IPS DF 4.7 (cell line): Measurements from ENCODE around the gene TECRL.
A peak's percentile ranks its signal among the peaks of the same experiment; 100 is the strongest.

Experiments used
- DNase-seq: peaks from one replicate; pipeline ENCODE4 v3.0.0-alpha.2; 2013; ENCODE audit warnings: low spot score; ENCODE audit errors: extremely low read depth

Gene TECRL, protein sequence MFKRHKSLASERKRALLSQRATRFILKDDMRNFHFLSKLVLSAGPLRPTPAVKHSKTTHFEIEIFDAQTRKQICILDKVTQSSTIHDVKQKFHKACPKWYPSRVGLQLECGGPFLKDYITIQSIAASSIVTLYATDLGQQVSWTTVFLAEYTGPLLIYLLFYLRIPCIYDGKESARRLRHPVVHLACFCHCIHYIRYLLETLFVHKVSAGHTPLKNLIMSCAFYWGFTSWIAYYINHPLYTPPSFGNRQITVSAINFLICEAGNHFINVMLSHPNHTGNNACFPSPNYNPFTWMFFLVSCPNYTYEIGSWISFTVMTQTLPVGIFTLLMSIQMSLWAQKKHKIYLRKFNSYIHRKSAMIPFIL

DNA sequence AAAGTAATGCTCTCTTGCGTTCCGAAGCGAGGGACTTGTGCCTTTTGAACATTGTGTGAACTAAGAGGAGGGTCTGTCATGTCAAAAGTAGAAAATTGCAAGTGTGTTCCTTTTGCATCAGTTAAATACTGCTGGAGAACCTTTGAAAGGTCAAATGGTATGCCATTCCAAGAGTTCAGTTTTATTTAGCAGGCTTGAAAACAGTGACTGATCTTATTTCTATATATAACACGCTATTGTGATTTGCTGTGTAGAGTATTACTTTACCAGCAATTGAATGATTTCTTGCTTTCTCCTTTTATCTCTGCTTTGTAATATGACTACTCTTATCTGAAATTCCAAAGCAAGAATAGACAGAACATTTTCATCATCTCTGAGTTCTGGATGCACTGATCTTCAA, at the start of gene TECRL:
TECRL (minus strand) TSS at position 151 of the 400 bp plus-strand sequence; CDS start at position 52, 99 bp downstream.
- DNase-seq = no peak

DNA sequence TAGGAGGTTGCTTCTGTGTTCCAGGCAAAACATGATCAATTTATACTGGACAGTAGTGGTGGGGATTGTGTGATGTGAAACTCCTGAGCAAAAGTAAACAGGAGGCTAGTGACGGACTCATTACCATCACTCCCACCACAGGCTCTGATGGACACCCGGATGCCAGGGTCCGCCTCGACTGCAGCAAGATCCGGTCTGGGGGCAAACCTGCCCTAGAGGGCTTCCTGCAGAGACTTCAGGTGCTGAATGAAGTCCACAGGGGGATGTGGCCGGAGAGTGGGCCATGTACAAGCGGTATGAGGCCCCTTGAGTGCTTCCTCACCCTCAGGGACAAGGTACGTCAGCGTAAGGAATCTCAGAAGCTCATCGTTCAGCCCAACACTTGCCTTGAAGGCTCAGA, 23.4 kb upstream of the TECRL start:
- DNase-seq = no peak

DNA sequence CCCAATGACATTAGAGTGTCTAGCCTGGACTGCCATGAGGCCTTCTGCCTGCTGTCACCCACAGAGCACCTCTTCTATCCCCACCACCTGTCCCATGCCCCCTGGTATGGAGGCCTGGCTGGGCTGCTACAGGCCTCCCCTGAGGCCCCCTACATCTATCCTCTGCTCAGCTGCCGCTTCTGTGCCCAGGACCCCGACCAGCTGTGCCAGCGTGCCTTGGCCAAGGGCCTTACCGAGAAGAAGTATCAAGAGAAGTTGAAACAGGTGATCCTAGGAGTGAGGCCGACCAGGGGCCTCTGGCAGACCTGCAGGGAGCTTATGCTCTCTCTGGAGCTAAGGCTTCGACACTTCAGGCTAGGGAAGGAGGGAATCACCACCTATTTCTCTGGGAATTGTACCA, 21.7 kb upstream of the TECRL start:
- no peak for DNase-seq

DNA sequence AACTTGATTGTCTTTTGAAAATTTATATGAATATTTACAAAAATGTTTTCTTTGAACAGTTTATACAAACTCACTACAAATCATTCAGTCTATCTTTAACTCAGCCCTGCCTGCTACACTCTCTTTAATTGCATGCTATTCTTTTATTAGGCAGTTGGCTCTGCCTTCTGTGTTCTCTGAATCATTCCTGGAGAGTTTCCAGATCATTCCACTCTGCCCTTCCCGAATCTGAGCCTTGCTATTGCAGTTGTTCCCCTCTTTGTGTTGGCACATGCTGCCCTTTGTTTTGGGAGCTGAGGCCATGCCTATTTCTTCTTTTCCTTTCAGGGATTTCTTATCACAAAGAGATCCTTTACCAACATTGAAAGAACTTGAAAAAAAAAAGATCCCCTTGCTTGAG, 8.7 kb upstream of the TECRL start:
- no peak for DNase-seq

DNA sequence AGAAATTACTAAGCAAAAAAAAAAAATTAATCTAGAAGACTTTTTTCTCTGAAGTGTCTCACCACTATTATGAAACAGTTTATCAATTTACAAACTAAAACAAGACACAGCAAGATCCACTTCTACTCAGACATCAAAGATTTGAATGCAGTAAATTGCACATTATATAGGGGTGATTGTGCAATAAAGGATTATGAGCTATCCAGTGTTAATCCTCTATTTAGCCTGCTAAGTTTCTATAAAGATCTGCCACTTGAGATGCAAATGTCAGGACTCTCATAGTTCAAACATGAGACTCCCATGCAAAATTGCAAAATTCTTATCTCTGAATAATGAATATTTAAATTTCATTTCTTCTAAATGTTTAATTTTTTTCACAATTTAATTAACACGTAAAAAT, 2.2 kb downstream of the TECRL start:
- DNase-seq = no peak

DNA sequence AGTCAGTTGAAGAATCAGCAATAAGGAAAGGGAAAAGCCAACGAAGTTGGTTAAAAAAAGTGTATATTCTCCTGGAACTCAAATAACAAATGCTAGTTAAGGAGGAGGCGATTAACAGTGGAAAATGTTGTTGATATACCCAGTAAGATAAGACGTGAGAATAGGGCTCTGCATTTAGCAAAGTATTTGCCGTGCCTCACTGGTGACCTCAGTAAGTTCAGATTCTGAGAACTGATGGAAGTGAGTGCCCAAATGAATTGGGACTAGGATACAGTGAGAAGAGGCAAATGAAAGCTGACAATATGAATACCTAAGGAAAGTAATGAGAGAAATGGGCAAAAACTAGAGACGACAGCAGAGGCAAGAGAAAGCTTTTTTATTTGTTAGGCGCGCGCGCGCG, 3.5 kb downstream of the TECRL start:
- DNase-seq = no peak

DNA sequence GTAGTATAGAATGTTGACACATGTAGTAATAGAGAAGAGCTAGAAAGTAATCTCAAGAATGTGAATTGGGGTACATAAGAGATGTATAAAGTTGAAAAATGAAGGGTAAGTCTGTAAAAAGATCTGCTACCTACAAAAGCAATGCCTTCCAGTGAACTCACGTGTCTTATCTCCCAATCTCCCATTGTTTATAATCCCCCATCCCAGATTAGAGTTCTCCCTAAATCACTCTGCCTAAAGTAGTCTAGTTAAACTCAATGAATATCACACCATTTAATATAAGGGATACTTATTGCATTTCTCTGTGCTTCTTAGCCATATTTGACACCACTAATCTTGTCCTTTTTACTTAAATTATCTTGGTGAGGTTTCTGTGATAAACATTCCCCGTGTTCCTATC, 6.6 kb downstream of the TECRL start:
- DNase-seq = no peak

DNA sequence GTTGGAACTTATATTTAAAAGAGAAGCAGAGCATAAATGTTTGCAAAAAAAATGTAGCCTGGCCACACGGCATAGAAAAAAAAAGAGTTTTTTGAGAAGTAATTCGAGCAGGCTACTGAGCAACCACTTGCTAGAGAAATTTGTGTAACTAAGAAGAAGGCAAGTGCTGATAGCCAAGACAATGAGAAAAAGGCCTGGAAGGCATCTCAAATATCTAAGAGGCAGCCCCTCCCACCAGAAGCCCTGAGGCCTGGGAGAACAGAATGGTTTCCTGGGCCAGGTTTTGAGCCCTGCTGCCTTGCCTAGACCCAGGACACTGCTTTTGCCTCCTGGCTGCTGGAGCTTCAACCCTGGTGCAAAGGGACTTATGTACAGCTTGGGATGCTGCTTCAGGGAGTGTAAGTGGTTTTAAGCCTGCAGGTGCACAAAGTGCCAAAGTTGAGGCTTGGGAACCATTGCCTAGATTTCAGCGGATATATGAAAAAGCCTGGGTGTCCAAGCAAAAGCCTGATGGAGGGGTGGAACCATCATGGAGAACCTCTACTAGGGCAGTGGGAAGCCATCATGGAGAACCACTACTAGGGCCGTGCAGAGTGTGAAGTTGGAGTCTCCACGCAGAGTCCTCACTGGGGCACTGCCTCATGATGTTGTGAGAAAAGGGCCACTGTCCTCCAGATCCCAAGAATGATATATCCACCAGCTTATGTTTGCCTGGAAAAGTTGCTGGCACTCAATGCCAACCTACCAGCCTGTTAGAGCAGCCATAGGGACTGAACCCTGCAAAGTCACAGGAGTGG, 9.7 kb downstream of the TECRL start:
- DNase-seq = peak; percentile 3

DNA sequence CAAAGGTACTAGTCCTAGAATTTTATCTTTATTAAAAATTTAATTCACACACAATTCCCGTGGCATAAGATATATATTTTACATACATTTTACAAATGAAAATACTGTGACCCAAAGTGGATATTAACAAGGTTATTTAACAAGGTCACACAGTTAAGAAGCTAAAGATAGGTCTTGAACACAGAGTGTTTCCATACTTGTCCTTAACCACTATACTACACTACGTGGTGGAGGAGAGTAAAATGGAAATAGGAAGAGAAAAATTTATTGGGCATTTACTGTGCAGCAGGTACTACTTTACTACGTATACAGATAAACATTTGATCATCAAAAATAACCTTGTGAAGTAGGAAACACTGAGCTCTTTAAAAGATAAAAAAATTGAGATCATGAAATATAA, 14.8 kb downstream of the TECRL start:
- DNase-seq = no peak

DNA sequence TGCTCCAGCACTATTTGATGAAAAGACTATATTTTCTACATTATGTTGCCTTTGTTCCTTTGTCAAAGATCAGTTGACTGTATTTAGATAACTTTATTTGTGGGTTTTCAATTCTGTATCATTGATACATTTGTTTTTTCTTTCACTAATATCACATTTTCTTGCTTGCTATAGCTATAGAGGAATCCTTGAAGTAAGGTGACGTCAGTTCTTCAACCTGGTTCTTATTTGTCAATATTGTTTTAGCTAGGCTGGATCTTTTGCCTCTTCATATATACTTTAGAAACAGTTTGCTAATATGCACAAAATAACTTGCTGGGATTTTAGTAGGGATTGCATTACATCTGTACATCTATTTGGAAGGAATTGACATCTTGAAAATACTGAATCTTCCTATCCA, 21.0 kb downstream of the TECRL start:
- DNase-seq = no peak

DNA sequence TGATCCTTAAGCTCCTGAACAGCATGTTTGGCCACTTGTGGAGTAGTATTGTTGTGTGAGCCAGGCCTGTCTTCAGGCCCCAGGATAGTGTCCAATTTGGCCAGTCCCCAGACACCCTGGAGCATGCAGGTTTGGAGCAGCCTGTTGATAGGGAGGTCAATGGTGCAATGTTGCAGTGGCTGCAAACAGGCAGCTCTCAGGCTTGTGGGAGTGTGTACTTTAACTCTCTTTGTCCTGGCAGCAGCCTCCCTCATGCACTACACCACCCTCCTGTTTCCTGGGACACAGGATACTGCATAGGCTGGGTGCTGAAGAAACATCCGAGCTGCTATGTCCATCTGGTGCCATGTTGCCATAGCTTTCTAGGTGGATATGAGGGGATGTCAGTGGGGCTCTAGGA, 24.0 kb downstream of the TECRL start:
- DNase-seq = no peak

DNA sequence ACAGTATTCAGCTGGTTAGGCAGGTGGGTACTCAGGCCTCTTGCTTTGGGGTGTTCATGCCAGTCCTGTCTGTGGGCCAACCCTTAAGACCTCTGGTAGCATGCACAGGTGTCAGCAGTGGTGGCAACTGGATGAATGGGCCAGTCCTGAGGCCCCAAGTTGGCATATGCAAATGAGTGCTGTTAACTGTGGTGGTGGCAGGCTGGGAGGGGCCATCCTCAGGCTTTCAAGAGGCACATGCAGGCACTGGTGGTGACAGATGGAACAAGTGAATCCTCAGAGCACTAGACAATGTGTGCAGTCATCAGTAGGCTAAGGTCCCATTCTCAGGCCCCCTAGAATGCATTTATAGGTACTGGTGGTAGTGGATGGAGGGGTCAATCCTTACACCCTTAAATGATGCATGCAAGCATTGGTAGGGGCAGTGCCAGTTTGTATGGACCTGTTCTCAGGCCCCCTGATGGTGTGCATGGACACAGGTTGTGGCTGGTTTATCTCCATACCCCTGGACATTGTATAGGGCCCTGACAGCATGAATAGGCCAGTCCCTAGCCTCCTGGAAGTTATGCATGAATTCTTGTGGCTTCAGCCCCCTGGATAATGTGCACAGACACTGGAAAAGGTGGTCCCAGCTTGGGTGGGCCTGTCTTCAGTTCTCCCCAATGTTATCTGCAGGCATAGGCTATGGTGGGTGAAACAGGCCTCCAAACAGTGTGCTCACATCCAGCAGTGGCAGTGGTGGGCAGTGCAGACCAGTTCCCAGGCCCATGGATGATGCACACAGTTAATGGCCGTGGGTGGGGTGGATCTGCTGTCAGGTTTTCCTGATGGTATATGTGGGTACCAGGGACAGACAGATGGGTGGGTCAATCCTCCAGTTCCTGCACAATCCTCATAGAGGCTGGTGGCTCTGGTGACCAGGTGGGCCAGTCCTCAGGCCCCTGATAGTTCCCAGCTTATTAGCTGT, 24.7 kb downstream of the TECRL start:
- no peak for DNase-seq

DNA sequence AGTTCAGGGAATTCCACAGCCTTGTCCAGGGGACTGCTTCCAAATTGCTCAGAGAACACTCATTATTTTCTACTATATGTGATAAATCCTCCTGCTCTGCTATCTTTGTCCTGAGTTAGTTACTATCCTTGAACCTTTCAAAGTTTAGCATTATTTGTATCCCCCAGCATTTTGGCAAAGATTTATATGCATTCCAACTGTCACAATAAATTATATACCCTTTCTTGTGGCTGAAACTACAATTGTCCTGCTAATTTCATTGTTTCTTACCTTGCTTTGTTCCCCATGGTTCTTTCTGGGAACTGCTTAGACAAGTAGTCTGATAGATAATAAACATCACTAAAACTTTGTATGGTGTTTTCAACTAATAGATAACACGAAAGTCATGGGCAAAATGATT, 40.5 kb downstream of the TECRL start:
- DNase-seq = no peak

DNA sequence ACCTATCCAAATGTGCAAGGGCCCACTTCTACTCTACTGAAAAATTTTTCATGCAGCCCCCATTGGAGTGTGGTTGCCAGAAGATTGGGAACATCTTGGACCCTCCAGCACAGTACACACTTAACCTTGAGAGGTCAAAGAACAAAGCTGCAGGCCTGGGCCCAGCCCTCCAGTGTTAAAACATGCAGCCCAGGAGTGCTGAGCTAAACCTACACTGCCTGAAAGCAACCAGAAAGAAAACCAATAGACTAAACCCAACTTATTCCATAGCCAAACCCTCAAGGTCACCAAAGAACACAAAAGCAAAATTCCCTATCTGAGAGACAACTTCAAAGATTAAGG, 47.9 kb downstream of the TECRL start:
- DNase-seq = no peak

DNA sequence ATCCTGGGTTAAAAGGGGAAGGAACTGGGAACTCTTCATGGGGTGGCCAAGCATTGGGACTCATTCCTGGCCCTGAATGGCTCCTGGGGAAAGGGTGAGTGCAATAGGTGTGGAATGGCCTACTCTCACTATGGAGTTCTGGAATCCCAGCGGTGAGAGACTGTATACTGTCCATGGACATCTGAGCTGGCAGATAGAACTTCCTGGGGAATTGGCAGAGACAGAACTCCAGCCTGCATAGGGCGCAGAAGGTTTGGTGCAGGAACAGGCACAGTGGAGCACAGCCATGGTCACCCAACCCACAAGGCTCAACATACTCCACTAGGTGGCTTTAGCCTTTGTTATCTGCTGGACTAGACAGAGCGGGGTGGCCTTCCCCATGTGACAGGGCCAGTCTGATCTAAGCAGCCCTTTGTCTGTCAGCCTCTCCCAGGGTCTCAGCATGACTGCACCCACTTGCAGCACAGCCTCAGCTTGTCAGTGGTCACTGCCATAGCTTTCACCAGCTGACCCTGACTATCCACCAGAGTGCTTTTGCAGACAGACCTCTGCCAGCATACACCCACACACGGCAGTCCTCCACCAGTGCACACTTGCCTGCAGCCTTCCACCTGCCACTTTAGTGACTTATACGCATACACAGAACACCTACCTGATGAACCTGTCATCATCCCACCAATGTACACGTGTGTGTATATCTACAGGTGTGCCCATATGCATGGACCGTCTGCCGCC, 48.4 kb downstream of the TECRL start:
- DNase-seq = no peak

DNA sequence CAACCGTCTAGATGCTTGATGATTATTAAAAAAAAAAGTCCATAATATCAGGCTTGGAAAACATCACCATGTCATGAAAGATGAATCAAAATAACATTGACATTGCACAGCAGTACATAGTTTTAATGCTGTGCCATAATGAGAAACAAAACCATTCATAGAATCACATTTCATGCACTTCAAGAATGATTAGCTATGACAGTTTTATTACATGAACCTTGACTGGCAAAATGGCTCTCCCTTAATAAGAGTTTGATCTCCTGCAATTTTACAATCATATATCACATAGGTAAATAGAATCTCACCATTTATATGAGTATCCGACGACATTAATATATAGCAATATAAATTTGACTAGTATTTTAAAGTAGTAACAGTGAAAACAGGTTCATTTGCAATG, 49.8 kb downstream of the TECRL start:
- no peak for DNase-seq

DNA sequence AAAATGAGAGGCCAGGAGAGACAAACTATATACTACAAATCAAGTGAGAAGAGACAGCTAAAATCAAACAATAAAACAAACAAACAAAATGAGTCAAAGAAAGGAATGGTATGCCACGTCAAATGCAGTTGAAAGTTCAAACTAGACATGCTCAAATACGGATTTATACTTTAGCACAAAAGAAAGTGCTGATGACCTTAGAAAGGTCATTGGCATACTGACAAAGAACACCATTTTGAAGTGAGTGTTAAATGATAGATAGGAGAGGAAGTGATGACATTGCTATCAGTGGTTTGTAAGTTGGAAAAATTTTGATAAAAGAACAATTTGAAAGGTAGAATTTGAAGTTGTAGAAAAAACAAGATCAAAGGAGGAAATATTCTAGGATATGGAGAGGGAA, 55.3 kb downstream of the TECRL start:
- DNase-seq = no peak

DNA sequence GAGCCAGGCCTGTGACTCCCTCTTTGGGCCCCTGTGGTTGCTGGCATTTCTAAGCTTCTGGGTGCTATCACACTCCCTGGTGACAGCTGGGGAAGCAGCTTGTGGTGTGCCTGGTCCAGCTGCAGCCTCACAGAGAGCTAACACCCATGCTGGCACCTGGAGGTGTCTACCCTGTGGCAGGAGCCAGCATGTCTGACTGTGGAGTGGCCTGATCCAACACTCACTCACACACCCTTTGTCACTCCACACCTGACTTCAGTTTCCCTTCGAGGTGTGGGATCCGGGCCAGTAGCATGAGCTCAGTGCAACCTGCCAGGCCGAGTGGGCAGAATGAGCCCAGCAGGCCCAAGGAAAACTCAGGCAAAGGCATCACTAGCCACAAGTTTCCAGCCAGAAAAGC, 67.5 kb downstream of the TECRL start:
- DNase-seq = no peak

DNA sequence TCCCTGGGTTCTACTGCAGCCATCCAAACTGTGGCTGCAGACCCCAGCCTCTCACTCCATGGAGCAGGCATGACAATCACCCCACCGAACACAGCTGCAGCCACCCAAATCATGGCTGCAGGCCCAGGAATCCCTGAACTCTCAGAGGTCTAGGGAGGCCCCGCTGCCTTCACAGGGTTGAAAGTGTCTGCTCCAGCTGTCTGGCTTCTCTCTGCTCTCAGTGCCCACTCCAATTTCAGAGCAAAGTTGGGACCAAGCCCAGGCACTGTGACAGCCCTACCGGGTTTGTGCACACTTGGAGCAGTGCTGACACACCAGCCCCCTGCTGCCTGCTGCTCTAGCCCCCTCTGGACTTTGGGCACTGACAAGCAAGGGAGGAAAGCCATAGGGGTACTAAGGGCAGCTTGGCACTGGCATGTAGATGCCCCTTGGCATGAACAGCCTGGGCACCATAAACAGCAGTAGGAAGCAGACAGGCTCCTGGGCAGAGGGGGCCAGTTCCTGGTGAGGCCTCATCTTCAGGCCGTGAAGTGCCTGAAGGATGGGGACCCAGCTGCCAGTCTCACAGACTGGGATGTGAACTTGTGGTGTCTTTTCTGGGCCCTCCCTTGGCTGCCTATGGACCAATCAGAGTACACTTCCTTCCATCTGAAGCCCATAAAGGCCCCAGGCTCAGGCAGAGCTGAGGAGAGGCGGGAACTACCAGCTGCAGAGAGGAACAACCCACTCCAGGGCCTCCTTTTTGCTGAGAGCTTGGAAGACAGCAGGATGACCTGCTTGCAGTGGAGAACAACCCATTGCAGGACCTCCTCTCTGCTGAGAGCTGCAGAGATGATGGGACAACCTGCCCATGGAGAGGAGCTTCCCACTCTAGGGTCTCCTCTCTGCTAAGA, 68.8 kb downstream of the TECRL start:
- DNase-seq = no peak

DNA sequence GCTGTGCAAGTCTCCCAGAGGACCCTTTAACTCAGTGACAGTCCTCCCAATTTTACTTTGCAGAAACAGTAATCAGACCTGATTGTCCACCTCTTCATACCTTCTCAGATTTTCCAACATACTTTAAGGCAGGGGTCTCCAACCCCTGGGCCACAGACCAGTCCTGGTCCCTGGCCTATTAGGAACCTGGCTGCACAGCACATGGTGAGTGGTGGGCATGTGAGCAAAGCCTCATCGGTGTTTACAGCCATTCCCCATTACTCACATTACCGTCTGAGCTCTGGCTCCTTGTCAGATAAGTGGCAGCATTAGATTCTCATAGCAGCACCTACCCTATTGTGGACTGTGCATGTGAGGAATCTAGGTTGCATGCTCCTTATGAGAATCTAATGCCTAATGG, 74.3 kb downstream of the TECRL start:
- no peak for DNase-seq
